ENCODE results near the gene DACT1. TPM values are rescaled to one million over a fixed set of nuclear protein-coding genes. Genes with fewer than 3 reads are reported as not detected.
A peak's percentile ranks its signal among the peaks of the same experiment; 100 is the strongest.

DACT1 gene
- total and polyA plus RNA-seq, 8 donors, result 0.29 to 28.9 (median 7.7) TPM

GRCh38 chr14:58659061-58659460 is 21.3 kb downstream of the DACT1 start:
- Histone ChIP-seq H3K27me3 (no peaks in the 10 kb centered on the region), H3K9me3 (no peaks in the 10 kb centered on the region), H3K4me1 (peaks cover 0 to 6% (median 2%) of the 10 kb centered on the region in 4 donors), H3K36me3 (no peaks in the 10 kb centered on the region), H3K27ac (no peak overlapping the region), H3K4me3 (no peak overlapping the region)
- TF ChIP-seq POLR2AphosphoS5 (IDR thresholded peaks at IDR 0.05) (no peak), EP300 (IDR thresholded peaks at IDR 0.05) (no peak), POLR2A (IDR thresholded peaks at IDR 0.05) (no peak), CTCF (IDR thresholded peaks at IDR 0.05) (no peak)
- intact Hi-C loops (cut with DNase I; ENCODE audit: low total_unique reads), result no loop called here
- 85 to 93% (median 86%) methylated on average over 1 of the region's 1 CpG for WGBS, 5 donors
- no peak for DNase-seq

- peaks cover 0 to 6% (median 2%) of the 10 kb centered on the region in 4 donors for H3K4me1 ChIP-seq
- H3K4me3 ChIP-seq, result no peak overlapping the region
- DNase-seq, result peak in 1 of 2 donors; percentile 56
- 74 to 79% (median 77%) methylated on average over 6 of the region's 6 CpGs for WGBS, 5 donors
- H3K27me3 ChIP-seq, result no peaks in the 10 kb centered on the region
- no peaks in the 10 kb centered on the region for H3K36me3 ChIP-seq
- peak overlapping the region in 2 of 5 donors; percentile 14 to 48 for H3K27ac ChIP-seq
- no peaks in the 10 kb centered on the region for H3K9me3 ChIP-seq
- TF ChIP-seq CTCF (IDR thresholded peaks at IDR 0.05) (no peak), POLR2AphosphoS5 (IDR thresholded peaks at IDR 0.05) (no peak), POLR2A (IDR thresholded peaks at IDR 0.05) (no peak), EP300 (IDR thresholded peaks at IDR 0.05) (no peak)
- intact Hi-C loops (cut with DNase I; ENCODE audit: low total_unique reads), result no loop called here
Measured at GRCh38 chr14:58659846-58660245, 22.1 kb downstream of the DACT1 start.

GRCh38 chr14:58660407-58660806 is 22.6 kb downstream of the DACT1 start:
- no peaks in the 10 kb centered on the region for H3K9me3 ChIP-seq
- WGBS, 5 donors, result 84 to 91% (median 84%) methylated on average over 3 of the region's 3 CpGs
- DNase-seq, result no peak
- no peaks in the 10 kb centered on the region for H3K27me3 ChIP-seq
- intact Hi-C loops (cut with DNase I; ENCODE audit: low total_unique reads), result no loop called here
- TF ChIP-seq EP300 (IDR thresholded peaks at IDR 0.05), result no peak
- TF ChIP-seq CTCF (IDR thresholded peaks at IDR 0.05), result no peak
- TF ChIP-seq POLR2AphosphoS5 (IDR thresholded peaks at IDR 0.05), result no peak
- no peak for TF ChIP-seq POLR2A (IDR thresholded peaks at IDR 0.05)
- H3K36me3 ChIP-seq, result no peaks in the 10 kb centered on the region
- peaks cover 0 to 6% (median 2%) of the 10 kb centered on the region in 4 donors for H3K4me1 ChIP-seq
- H3K27ac ChIP-seq, result peak overlapping the region in 2 of 5 donors; percentile 14 to 48
- no peak overlapping the region for H3K4me3 ChIP-seq

- TF ChIP-seq POLR2A (IDR thresholded peaks at IDR 0.05) (no peak), CTCF (IDR thresholded peaks at IDR 0.05) (no peak), POLR2AphosphoS5 (IDR thresholded peaks at IDR 0.05) (no peak), EP300 (IDR thresholded peaks at IDR 0.05) (no peak)
- Histone ChIP-seq H3K4me1 (peaks cover 0 to 6% (median 2%) of the 10 kb centered on the region in 4 donors), H3K36me3 (no peaks in the 10 kb centered on the region), H3K9me3 (no peaks in the 10 kb centered on the region), H3K27me3 (no peaks in the 10 kb centered on the region), H3K27ac (no peak overlapping the region), H3K4me3 (no peak overlapping the region)
- no peak for DNase-seq
- intact Hi-C loops (cut with DNase I; ENCODE audit: low total_unique reads), result no loop called here
- 65 to 83% (median 70%) methylated on average over 1 of the region's 1 CpG for WGBS, 5 donors
Measured at GRCh38 chr14:58662018-58662417, 24.3 kb downstream of the DACT1 start.
